ENCODE measurements around the gene HCFC2.

DNA sequence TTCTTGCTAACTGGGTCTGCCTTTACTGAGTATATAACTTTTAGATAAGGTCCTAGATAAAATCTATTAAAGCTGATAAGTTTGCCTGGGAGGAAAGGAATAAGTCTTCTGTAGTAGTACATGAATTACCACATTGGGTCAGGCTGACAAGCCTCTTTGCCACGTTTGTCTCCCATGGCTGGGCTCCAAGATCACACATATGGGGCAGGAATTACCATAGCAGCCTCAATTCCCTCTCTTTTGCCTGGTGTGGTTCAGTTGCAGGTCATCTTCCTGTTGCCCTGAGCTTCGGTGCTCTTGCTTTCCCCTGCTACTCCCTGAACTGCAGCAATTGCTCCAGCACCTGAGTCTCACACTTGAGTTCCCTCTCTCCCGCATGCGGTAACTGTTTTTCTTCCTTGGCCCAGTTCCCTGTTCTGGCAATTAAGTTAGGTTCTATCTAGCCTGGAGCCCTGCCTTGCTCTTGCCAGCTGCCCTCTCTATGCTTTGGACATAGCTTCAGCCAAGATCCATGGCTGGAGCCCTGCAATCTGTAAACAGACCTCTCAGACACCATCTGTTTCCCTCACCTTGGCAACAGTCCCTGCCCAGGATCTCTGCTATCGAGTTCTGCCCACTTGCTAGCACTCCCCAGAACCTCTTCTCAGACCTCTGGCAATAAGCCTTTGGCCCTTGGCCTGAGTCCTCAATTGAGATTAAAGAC lies 8.5 kb upstream of the HCFC2 start:
- TF ChIP-seq, protein P1, sequence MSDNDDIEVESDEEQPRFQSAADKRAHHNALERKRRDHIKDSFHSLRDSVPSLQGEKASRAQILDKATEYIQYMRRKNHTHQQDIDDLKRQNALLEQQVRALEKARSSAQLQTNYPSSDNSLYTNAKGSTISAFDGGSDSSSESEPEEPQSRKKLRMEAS (IDR thresholded peaks at IDR 0.05), result no peak
- TF ChIP-seq EP300 (IDR thresholded peaks at IDR 0.05; ENCODE audit: borderline replicate concordance) (no peak), CEBPB (IDR thresholded peaks at IDR 0.05) (no peak), NFIC (IDR thresholded peaks at IDR 0.05) (no peak), TAF1 (IDR thresholded peaks at IDR 0.05; ENCODE audit: low read depth) (no peak), RAD21 (IDR thresholded peaks at IDR 0.05; ENCODE audit: low read depth) (no peak), ZBTB7A (IDR thresholded peaks at IDR 0.05; ENCODE audit: low read depth) (no peak), YY1 (IDR thresholded peaks at IDR 0.05; ENCODE audit: low read depth) (no peak)
